Karpas-422 (cell line): ENCODE results near the gene ZNF32. TPM values are rescaled to one million over a fixed set of nuclear protein-coding genes. Genes with fewer than 3 reads are reported as not detected.
A peak's percentile ranks its signal among the peaks of the same experiment; 100 is the strongest.

ENCODE experiments used
- DNase-seq: peaks from one replicate; pipeline ENCODE4 v3.0.0-alpha.2; 2015
- H2AFZ ChIP-seq: fragments of 200-600 bp; sonication (generic); 2 replicates; pipeline ENCODE4 v1.6.1; 2014; ENCODE audit warnings: antibody characterized with exemption, low read length, mixed read lengths
- H3K27ac ChIP-seq: fragments of 200-600 bp; sonication (generic); 2 replicates; pipeline ENCODE4 v1.5.1; 2014; ENCODE audit warnings: mild to moderate bottlenecking, low read length, moderate library complexity
- H3K27me3 ChIP-seq: fragments of 200-600 bp; sonication (generic); 2 replicates; pipeline ENCODE4 v1.6.1; 2014; ENCODE audit warnings: low read length, mixed read lengths
- H3K36me3 ChIP-seq: fragments of 200-600 bp; sonication (generic); 2 replicates; pipeline ENCODE4 v1.6.1; 2014; ENCODE audit warnings: low read length, mixed read lengths; ENCODE audit not compliant: insufficient read depth
- H3K4me1 ChIP-seq: fragments of 200-600 bp; sonication (generic); 2 replicates; pipeline ENCODE4 v1.6.1; 2014; ENCODE audit warnings: mild to moderate bottlenecking, low read length, mixed read lengths
- H3K4me2 ChIP-seq: fragments of 200-600 bp; sonication (generic); 2 replicates; pipeline ENCODE4 v1.6.1; 2014; ENCODE audit warnings: low read length, low read depth, mild to moderate bottlenecking; ENCODE audit not compliant: poor library complexity, severe bottlenecking
- H3K4me3 ChIP-seq: fragments of 200-600 bp; sonication (generic); 2 replicates; pipeline ENCODE4 v1.5.1; 2014; ENCODE audit warnings: mild to moderate bottlenecking, antibody characterized with exemption, low read length, mixed read lengths
- H3K79me2 ChIP-seq: fragments of 200-600 bp; sonication (generic); 2 replicates; pipeline ENCODE4 v1.6.1; 2014; ENCODE audit warnings: mild to moderate bottlenecking, low read length, mixed read lengths
- H3K9ac ChIP-seq: fragments of 200-600 bp; sonication (generic); 2 replicates; pipeline ENCODE4 v1.6.0; 2014; ENCODE audit warnings: low read length
- H3K9me2 ChIP-seq: fragments of 200-600 bp; sonication (generic), shearing (Covaris generic); replicated peaks from 2 replicates; pipeline ENCODE4 v1.6.0; 2014; ENCODE audit warnings: mild to moderate bottlenecking, low read length, moderate library complexity; ENCODE audit not compliant: insufficient read depth
- H3K9me3 ChIP-seq: fragments of 300-700, 200-600 bp; sonication (generic); 2 replicates; pipeline ENCODE4 v1.6.1; 2014; ENCODE audit warnings: low read length, mixed read lengths
- H4K20me1 ChIP-seq: fragments of 200-600 bp; sonication (generic); 2 replicates; pipeline ENCODE4 v1.6.1; 2014; ENCODE audit warnings: mild to moderate bottlenecking, antibody characterized with exemption, low read length, low read depth; ENCODE audit not compliant: insufficient read depth
- total RNA-seq: library from RNA; depleted of rRNA; stranded (reverse); fragments of >200 nt; shearing (Covaris generic); gene quantifications from 2 replicates; pipeline ENCODE4 v1.2.3, GENCODE V29; 2014; ENCODE audit warnings: low replicate concordance

Gene ZNF32
- total RNA-seq, 1 experiment from 2014 or later = 30.3 TPM

GRCh38 chr10:43678654-43679053 is 30.0 kb upstream of the ZNF32 start:
- Histone ChIP-seq H3K9me2 (no peaks in the 10 kb centered on the region), H3K36me3 (no peaks in the 10 kb centered on the region), H2AFZ (no peak overlapping the region), H3K79me2 (no peaks in the 10 kb centered on the region), H3K9ac (no peak overlapping the region), H4K20me1 (no peaks in the 10 kb centered on the region), H3K4me3 (no peak overlapping the region), H3K27me3 (0 out of 2 replicates have a peak, but pooled peaks cover 2% of the 10 kb centered on the region), H3K9me3 (no peaks in the 10 kb centered on the region), H3K27ac (no peak overlapping the region), H3K4me2 (no peak overlapping the region), H3K4me1 (no peaks in the 10 kb centered on the region)
- no peak for DNase-seq

- H3K27ac ChIP-seq = no peak overlapping the region
- no peak for DNase-seq
Observed at GRCh38 chr10:43676901-43677300, 28.2 kb upstream of the ZNF32 start.

GRCh38 chr10:43676331-43676730 is 27.6 kb upstream of the ZNF32 start:
- H3K27me3 ChIP-seq = 0 out of 2 replicates have a peak, but pooled peaks cover 2% of the 10 kb centered on the region
- no peaks in the 10 kb centered on the region for H3K9me3 ChIP-seq

More at GRCh38 chr10:43676901-43677300, 28.2 kb upstream of the ZNF32 start:
- Histone ChIP-seq H3K27me3 (0 out of 2 replicates have a peak, but pooled peaks cover 2% of the 10 kb centered on the region), H3K4me3 (no peak overlapping the region), H3K9ac (no peak overlapping the region), H3K36me3 (no peaks in the 10 kb centered on the region), H3K79me2 (no peaks in the 10 kb centered on the region), H3K4me2 (no peak overlapping the region), H4K20me1 (no peaks in the 10 kb centered on the region), H3K9me2 (no peaks in the 10 kb centered on the region), H3K4me1 (no peaks in the 10 kb centered on the region), H3K9me3 (no peaks in the 10 kb centered on the region), H2AFZ (no peak overlapping the region)

DNA sequence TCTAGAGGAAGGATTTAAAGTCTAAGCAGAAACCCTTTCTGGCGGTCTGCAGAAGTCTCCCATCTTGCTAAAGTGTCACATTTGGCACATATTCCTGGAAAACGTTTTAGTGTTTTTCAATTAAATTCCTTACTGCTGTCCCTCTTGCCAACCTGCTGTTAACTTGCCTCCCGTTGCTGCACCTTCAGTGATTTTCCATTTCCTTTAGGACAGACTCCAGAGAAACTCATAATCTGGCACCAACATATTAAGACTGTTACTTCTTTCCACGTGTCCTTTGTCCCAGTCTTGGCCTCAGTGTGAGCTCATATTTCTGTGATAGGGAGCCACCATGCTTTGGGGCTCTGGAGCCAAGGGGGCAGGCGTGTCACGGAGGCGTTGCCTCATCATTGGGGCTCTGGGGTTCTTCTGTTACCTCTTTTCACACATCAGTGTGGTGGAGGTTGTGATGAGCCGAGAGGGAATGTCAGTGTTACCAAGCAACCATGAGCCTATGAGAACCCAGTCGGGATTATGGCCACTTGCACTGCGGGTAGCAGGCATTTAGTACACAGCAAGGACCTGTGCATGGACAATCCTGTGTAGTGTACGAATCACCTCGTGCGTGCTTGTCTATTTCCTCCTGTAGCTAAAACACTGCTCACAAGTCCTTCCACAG is 26.0 kb upstream of the ZNF32 start:
- H3K36me3 ChIP-seq = no peaks in the 10 kb centered on the region
- no peaks in the 10 kb centered on the region for H3K9me2 ChIP-seq
- DNase-seq = no peak
- no peaks in the 10 kb centered on the region for H3K4me1 ChIP-seq
- no peak overlapping the region for H3K27ac ChIP-seq
- H3K9me3 ChIP-seq = no peaks in the 10 kb centered on the region
- H4K20me1 ChIP-seq = no peaks in the 10 kb centered on the region
- no peak overlapping the region for H3K4me2 ChIP-seq
- no peak overlapping the region for H3K4me3 ChIP-seq
- no peak overlapping the region for H3K9ac ChIP-seq
- no peaks in the 10 kb centered on the region for H3K79me2 ChIP-seq
- H3K27me3 ChIP-seq = 0 out of 2 replicates have a peak, but pooled peaks cover 2% of the 10 kb centered on the region
- no peak overlapping the region for H2AFZ ChIP-seq

More at GRCh38 chr10:43676331-43676730, 27.6 kb upstream of the ZNF32 start:
- no peaks in the 10 kb centered on the region for H3K79me2 ChIP-seq
- H3K9me2 ChIP-seq = no peaks in the 10 kb centered on the region
- no peak overlapping the region for H3K9ac ChIP-seq
- no peak for DNase-seq
- H2AFZ ChIP-seq = no peak overlapping the region
- no peaks in the 10 kb centered on the region for H3K4me1 ChIP-seq
- no peak overlapping the region for H3K4me2 ChIP-seq
- no peak overlapping the region for H3K27ac ChIP-seq
- no peaks in the 10 kb centered on the region for H3K36me3 ChIP-seq
- no peak overlapping the region for H3K4me3 ChIP-seq
- no peaks in the 10 kb centered on the region for H4K20me1 ChIP-seq

DNA sequence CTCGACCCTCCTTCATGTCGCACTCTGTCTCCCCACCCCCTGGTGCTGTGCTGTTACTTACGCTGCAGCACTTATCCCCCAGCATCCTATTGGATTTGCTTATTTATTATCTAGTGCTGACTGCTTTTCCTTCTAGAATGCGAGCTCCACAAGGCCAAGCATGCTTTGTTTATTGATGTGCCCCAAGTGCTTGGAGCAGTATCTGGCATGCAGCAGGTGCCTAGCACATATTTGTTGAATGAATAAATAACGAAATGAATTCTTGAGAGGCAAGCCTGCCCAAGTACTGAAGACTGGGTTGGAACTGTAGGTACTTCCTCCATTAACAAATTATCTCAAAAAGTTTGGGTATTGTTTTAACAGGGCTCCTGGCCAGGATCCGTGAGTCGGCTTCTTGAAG is 24.8 kb upstream of the ZNF32 start:
- Histone ChIP-seq H3K9me2 (no peaks in the 10 kb centered on the region), H3K27ac (no peak overlapping the region), H3K4me2 (no peak overlapping the region), H3K4me1 (no peaks in the 10 kb centered on the region), H3K36me3 (no peaks in the 10 kb centered on the region), H3K9ac (no peak overlapping the region), H3K27me3 (0 out of 2 replicates have a peak, but pooled peaks cover 2% of the 10 kb centered on the region), H2AFZ (no peak overlapping the region), H4K20me1 (no peaks in the 10 kb centered on the region), H3K79me2 (no peaks in the 10 kb centered on the region), H3K9me3 (no peaks in the 10 kb centered on the region), H3K4me3 (no peak overlapping the region)
- DNase-seq = no peak

DNA sequence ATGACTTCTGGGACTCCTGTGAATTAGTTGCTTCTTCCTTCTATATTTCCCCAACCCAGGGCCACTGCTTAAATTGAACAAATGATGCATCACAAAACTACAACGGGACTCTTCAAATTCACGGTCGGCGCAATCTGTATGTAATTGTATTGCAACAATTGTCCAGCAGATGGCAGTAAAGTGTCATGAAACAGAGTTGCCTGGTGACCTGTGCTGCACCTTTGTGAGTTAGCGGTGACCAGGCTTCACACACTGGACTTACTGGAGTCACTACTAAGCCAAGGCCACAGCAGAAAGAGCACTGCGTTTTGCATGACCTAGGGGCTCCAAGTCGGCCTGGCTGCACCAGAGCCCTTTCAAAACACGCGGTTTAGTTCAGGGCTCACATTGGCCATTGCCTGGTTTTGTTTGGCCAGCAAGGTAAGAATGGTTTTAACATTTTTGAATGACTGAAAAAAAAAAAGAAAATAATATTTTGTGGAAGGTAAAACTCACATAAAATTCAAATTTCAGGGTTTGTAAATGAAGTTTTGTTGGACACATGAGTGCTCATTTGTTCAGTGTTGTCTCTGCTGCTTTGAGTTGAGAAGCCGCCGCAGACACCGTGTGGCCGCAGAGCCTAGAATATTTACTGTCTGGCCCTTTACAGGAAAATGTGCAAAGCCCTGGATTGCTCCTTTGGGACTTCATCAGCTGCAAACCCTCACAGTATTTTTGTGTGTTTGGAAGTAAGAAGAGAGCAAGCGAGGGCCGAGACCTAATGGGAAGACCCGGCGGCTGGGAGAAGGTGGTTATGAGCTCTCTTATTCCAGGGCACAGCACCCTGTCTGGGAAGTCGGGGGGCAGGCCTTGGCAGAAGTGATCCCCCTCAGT is 23.2 kb upstream of the ZNF32 start:
- no peaks in the 10 kb centered on the region for H3K79me2 ChIP-seq
- H3K9ac ChIP-seq = no peak overlapping the region
- DNase-seq = peak; percentile 86
- H3K9me3 ChIP-seq = no peaks in the 10 kb centered on the region
- 0 out of 2 replicates have a peak, but pooled peaks cover 2% of the 10 kb centered on the region for H3K27me3 ChIP-seq
- H3K4me2 ChIP-seq = no peak overlapping the region
- no peak overlapping the region for H3K27ac ChIP-seq
- no peaks in the 10 kb centered on the region for H3K4me1 ChIP-seq
- H4K20me1 ChIP-seq = no peaks in the 10 kb centered on the region
- H3K36me3 ChIP-seq = no peaks in the 10 kb centered on the region
- H2AFZ ChIP-seq = no peak overlapping the region
- no peaks in the 10 kb centered on the region for H3K9me2 ChIP-seq
- H3K4me3 ChIP-seq = no peak overlapping the region

DNA sequence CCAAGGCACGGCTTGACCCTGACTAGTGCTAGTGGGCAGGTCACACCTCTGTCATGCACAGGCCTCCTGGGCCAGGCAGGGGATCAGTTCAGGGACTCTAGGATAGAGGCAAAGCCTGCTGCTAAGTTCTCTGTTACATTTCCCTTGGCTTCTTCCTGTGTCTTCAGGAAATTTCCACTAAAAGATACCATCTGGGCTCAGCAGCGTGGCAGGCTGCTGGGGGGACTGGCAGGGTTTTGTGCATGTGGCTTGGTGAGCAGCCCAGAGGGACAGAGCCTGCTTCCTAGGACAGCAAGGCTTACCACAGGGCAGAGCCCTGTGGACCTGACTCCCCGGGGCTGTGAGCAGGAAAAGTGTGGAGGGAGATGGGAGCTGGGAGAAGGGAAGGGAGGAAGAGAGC is 20.7 kb upstream of the ZNF32 start:
- H4K20me1 ChIP-seq = no peaks in the 10 kb centered on the region
- no peaks in the 10 kb centered on the region for H3K36me3 ChIP-seq
- no peaks in the 10 kb centered on the region for H3K79me2 ChIP-seq
- no peak overlapping the region for H2AFZ ChIP-seq
- H3K9me3 ChIP-seq = no peaks in the 10 kb centered on the region
- DNase-seq = no peak
- H3K4me3 ChIP-seq = no peak overlapping the region
- no peak overlapping the region for H3K4me2 ChIP-seq
- H3K9me2 ChIP-seq = no peaks in the 10 kb centered on the region
- H3K27me3 ChIP-seq = no peaks in the 10 kb centered on the region
- H3K4me1 ChIP-seq = peaks cover 5% of the 10 kb centered on the region; the same call in 1 of the 2 replicates
- no peak overlapping the region for H3K9ac ChIP-seq
- no peak overlapping the region for H3K27ac ChIP-seq

DNA sequence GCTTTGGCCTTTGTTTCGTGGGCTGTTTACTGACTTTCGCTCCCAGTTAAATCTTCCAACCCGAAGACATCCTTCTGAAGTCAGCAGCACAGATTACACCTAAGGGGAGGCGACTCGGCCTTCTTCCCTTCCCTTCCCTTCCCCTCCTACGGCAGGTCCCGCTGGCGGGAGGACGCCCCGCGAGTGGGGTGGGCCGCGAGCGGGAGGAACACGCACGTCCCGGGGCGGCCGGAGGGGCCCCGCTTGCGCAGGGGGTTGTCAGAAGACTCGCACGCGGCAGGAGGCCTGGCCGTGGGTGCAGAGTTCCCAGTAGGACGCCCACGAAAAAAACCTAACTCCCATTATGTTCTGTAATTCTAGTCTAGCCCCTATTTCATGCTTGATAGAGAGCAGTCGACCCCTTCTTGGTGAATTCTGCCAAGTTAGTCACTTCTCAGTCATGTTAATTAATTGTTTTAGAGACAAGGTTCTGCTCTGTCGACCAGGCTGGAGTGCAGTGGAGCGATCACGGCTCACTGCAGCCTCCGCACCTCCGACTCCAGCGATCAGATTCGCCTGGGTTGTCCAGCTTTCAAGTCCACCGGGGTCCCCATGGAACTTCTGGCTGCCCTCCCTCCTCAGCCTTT is 19.2 kb upstream of the ZNF32 start:
- Histone ChIP-seq H3K9me3 (no peaks in the 10 kb centered on the region), H3K4me2 (no peak overlapping the region), H3K9me2 (no peaks in the 10 kb centered on the region), H2AFZ (no peak overlapping the region), H3K79me2 (no peaks in the 10 kb centered on the region), H3K4me3 (no peak overlapping the region), H3K27ac (no peak overlapping the region), H4K20me1 (no peaks in the 10 kb centered on the region), H3K4me1 (peaks cover 5% of the 10 kb centered on the region; the same call in 1 of the 2 replicates), H3K27me3 (no peaks in the 10 kb centered on the region), H3K36me3 (no peaks in the 10 kb centered on the region), H3K9ac (no peak overlapping the region)
- DNase-seq = no peak
